HCT116 (cell line): Measurements from ENCODE around the gene FCER2. TPM values are rescaled to one million over a fixed set of nuclear protein-coding genes. Genes with fewer than 3 reads are reported as not detected.

Experiments used
- ATAC-seq: fragments of 200-7000 bp; cut with Tn5 transposase; 2 replicates; pipeline ENCODE4 v1.9.1; 2020; ENCODE audit warnings: mild to moderate bottlenecking, moderate library complexity
- Bru-seq: library from RNA; stranded (reverse); fragments of 400-500 nt; gene quantifications from one replicate; lab custom pipeline; 2021; lab: Mats Ljungman, UMichigan
- BruChase-seq, 2 experiments: library from RNA; stranded (reverse); fragments of 400-500 nt; gene quantifications; one replicate each; lab custom pipeline; 2021; lab: Mats Ljungman, UMichigan
- BruUV-seq: library from RNA; stranded (reverse); fragments of 400-500 nt; replicated peaks from 2 replicates; lab custom pipeline; 2021; lab: Mats Ljungman, UMichigan
- CTCF ChIA-PET: fragments of 300-600 bp; sonication (Branson Sonifier 250); formaldehyde crosslinking; loops from one replicate; lab custom pipeline; 2021; ENCODE audit warnings: antibody characterized with exemption; lab: Charles Lee
- POLR2A ChIA-PET: fragments of 300-600, 350-600 bp; sonication (Branson Sonifier 250); formaldehyde crosslinking; loops from one replicate; lab custom pipeline; 2021; ENCODE audit warnings: antibody characterized with exemption; lab: Charles Lee
- RAD21 ChIA-PET, 2 experiments: fragments of 300-600 bp; sonication (Branson Sonifier 250); formaldehyde crosslinking; loops; one replicate each; lab custom pipeline; 2023; ENCODE audit warnings: low total read pairs in 2 of 2; ENCODE audit not compliant: uncharacterized antibody in 2 of 2, unreplicated experiment in 2 of 2, low non-redundant PET in 1 of 2; lab: Charles Lee
- DNase-seq: peaks from one replicate; pipeline ENCODE4 v3.0.0-alpha.2; 2010; ENCODE audit warnings: low read depth, low spot score
- H2AFZ ChIP-seq: fragments of 200-600 bp; shearing (Covaris generic), sonication (generic); 2 replicates; pipeline ENCODE4 v1.6.1; 2017; ENCODE audit warnings: low read depth, mixed run types, mixed read lengths, antibody characterized with exemption, low read length; ENCODE audit not compliant: poor library complexity, severe bottlenecking
- H3K27ac ChIP-seq: 2 replicates; pipeline ENCODE4 v1.5.1; 2012; ENCODE audit warnings: low read depth, low read length
- H3K27me3 ChIP-seq: fragments of 200-600 bp; sonication (generic); 2 replicates; pipeline ENCODE4 v1.6.1; 2016; ENCODE audit warnings: mixed run types, low read length, mixed read lengths; ENCODE audit not compliant: insufficient read depth
- H3K36me3 ChIP-seq, 2 experiments: fragments of 200-500 bp in 1 of 2; fragments of 200-600 bp in 1 of 2; sonication (Bioruptor generic) in 1 of 2; sonication (generic) in 1 of 2; 2 replicates each; pipeline versions ENCODE4 v1.5.1 to v1.6.1; 2014 to 2016; ENCODE audit warnings: low read length in 2 of 2, inconsistent platforms in 1 of 2, mixed read lengths in 1 of 2, mixed run types in 1 of 2; ENCODE audit not compliant: insufficient read depth in 2 of 2, control insufficient read depth in 1 of 2
- H3K4me1 ChIP-seq, 2 experiments: fragments of 200-600 bp in 1 of 2; sonication (generic) in 1 of 2; 2 replicates each; pipeline versions ENCODE4 v1.5.1 to v1.6.1; 2012 to 2017; ENCODE audit warnings: low read length in 2 of 2, inconsistent platforms in 1 of 2, mild to moderate bottlenecking in 1 of 2, mixed read lengths in 1 of 2, mixed run types in 1 of 2, moderate library complexity in 1 of 2; ENCODE audit not compliant: insufficient read depth in 2 of 2, control insufficient read depth in 1 of 2
- H3K4me2 ChIP-seq: fragments of 200-600 bp; sonication (generic); 2 replicates; pipeline ENCODE4 v1.6.1; 2017; ENCODE audit warnings: mixed run types, low read length, mixed read lengths
- H3K4me3 ChIP-seq, 2 experiments: fragments of 200-600 bp in 1 of 2; sonication (generic) in 1 of 2; replicated peaks in 1 of 2; 2 replicates each; pipeline ENCODE4 v1.5.1; 2011 to 2016; ENCODE audit warnings: low read length in 2 of 2, control low read depth in 1 of 2, low read depth in 1 of 2, mild to moderate bottlenecking in 1 of 2, mixed read lengths in 1 of 2, mixed run types in 1 of 2
- H3K79me2 ChIP-seq: fragments of 200-600 bp; sonication (generic); 2 replicates; pipeline ENCODE4 v1.6.1; 2017; ENCODE audit warnings: mild to moderate bottlenecking, mixed run types, low read length, moderate library complexity, mixed read lengths; ENCODE audit not compliant: insufficient read depth
- H3K9ac ChIP-seq: fragments of 200-600 bp; sonication (generic); 2 replicates; pipeline ENCODE4 v1.6.1; 2016; ENCODE audit warnings: low read length, mixed read lengths
- H3K9me2 ChIP-seq: fragments of 200-600 bp; sonication (generic), shearing (Covaris generic); 2 replicates; pipeline ENCODE4 v1.6.1; 2017; ENCODE audit warnings: mixed run types, mild to moderate bottlenecking, moderate library complexity; ENCODE audit not compliant: insufficient read depth
- H3K9me3 ChIP-seq, 2 experiments: fragments of 200-500 bp in 1 of 2; fragments of 200-600 bp in 1 of 2; sonication (Bioruptor generic) in 1 of 2; sonication (generic) in 1 of 2; 2 replicates each; pipeline ENCODE4 v1.6.1; 2014 to 2017; ENCODE audit warnings: low read length in 2 of 2, mixed read lengths in 2 of 2, inconsistent platforms in 1 of 2, low read depth in 1 of 2, mild to moderate bottlenecking in 1 of 2, mixed run types in 1 of 2, moderate library complexity in 1 of 2; ENCODE audit not compliant: control insufficient read depth in 1 of 2, insufficient read depth in 1 of 2
- H4K20me1 ChIP-seq: fragments of 200-600 bp; sonication (generic), shearing (Covaris generic); 2 replicates; pipeline ENCODE4 v1.6.1; 2017; ENCODE audit warnings: mixed run types, mild to moderate bottlenecking, moderate library complexity; ENCODE audit not compliant: insufficient read depth
- FOSL1 ChIP-seq: IDR thresholded peaks from 2 replicates; pipeline ENCODE4 v1.6.1; 2012; ENCODE audit warnings: low read depth
- TCF7L2 ChIP-seq: IDR thresholded peaks from 2 replicates; pipeline ENCODE4 v1.7.0; 2011; ENCODE audit warnings: borderline replicate concordance, inconsistent platforms; ENCODE audit not compliant: insufficient read depth, insufficient read length; ENCODE audit errors: extremely low read depth
- YY1 ChIP-seq: IDR thresholded peaks from 2 replicates; pipeline ENCODE4 v1.6.1; 2011; ENCODE audit warnings: low read length, low read depth, moderate library complexity, mild to moderate bottlenecking; ENCODE audit not compliant: insufficient replicate concordance; ENCODE audit errors: extremely low read depth
- intact Hi-C: fragments of 100-400 bp; cut with micrococcal nuclease; formaldehyde crosslinking; loops from 2 replicates; pipeline ENCODE4 v1.10.0; 2022
- long read RNA-seq: library from polyadenylated mRNA; unstranded; transcript quantifications from one replicate; pipeline ENCODE4 v2.0.0, GENCODE V29; 2021; ENCODE audit not compliant: unreplicated experiment
- polyA plus RNA-seq: library from polyadenylated mRNA; unstranded; fragments of >200 nt; gene quantifications from 2 replicates; pipeline ENCODE4 v1.2.1, GENCODE V29; 2012; ENCODE audit warnings: missing spikeins
- total RNA-seq: library from RNA; stranded (reverse); gene quantifications from one replicate; pipeline ENCODE4 v1.2.1, GENCODE V29; 2021; ENCODE audit not compliant: unreplicated experiment
- TF ChIP-seq, protein P1 (sequence below): IDR thresholded peaks from 2 replicates; pipeline ENCODE4 v1.6.1; 2011; ENCODE audit warnings: mild to moderate bottlenecking, low read length, moderate library complexity; ENCODE audit not compliant: insufficient replicate concordance; ENCODE audit errors: extremely low read depth
- TF ChIP-seq, protein P2 (sequence below): IDR thresholded peaks from 2 replicates; pipeline ENCODE4 v1.6.1; 2012

FCER2 gene, protein sequence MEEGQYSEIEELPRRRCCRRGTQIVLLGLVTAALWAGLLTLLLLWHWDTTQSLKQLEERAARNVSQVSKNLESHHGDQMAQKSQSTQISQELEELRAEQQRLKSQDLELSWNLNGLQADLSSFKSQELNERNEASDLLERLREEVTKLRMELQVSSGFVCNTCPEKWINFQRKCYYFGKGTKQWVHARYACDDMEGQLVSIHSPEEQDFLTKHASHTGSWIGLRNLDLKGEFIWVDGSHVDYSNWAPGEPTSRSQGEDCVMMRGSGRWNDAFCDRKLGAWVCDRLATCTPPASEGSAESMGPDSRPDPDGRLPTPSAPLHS
- total RNA-seq (0.20 TPM), Bru-seq, nascent RNA (not detected), BruChase-seq, experiment 1, labeled RNA remaining after a 6-hour chase (not detected), BruChase-seq, experiment 2, labeled RNA remaining after a 2-hour chase (not detected)
- 0.13 TPM in 1 of 2 replicates, not detected in the other for polyA plus RNA-seq
- long read RNA-seq: 0 reads

DNA sequence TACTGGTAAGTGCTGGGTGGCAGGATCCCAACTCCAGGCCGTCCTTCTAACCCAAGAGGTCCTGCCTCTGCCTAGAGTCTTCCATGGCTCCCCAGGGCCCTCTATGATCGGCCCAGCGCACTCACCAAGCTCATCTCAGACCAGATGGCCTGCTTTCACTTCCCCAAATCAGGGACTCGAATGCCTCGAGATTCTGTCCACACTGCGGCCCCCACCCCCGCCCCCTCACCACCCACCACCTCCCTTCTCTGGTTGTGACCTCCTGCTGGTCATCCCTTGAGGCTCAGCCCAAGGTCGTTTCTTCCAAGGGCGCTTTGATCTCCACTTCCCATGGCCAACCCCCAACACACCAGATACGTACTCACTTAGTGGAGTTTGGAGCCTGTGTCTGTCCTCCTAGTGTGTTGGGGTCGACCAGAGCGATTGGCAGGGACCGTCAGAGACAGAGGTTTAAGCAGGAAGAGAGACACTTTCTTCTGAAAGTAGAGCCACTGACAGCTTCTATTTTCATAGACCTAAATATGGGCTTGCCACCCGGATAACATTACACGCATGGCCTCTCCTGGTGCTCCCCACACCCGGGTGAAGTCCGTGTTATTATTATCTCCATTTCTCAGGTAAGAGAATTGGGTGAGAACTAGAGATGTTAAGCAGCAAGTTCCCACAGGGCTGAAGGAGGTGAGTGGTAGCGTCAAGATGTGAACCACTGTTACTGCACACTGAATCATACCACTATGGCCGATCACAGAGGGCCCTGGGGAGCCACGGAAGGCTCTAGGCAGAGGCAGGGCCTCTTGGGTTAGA, at the start of gene FCER2:
TSS of gene FCER2 (minus strand) at position 478 of the 804 bp plus-strand sequence. CDS start 2,371 bp downstream, outside the sequence.
- H3K9me3 ChIP-seq: no peaks in the 10 kb centered on the region
- H3K4me2 ChIP-seq: no peak within 1 kb of the TSS

More for the DNA sequence above, at the start of gene FCER2:
- H4K20me1 ChIP-seq: no peaks in the 10 kb centered on the region
- H3K4me1 ChIP-seq: no peaks in the 10 kb centered on the region
- no peak for TF ChIP-seq FOSL1
- peak; percentile 14 for TF ChIP-seq TCF7L2
- TF ChIP-seq, protein P1, sequence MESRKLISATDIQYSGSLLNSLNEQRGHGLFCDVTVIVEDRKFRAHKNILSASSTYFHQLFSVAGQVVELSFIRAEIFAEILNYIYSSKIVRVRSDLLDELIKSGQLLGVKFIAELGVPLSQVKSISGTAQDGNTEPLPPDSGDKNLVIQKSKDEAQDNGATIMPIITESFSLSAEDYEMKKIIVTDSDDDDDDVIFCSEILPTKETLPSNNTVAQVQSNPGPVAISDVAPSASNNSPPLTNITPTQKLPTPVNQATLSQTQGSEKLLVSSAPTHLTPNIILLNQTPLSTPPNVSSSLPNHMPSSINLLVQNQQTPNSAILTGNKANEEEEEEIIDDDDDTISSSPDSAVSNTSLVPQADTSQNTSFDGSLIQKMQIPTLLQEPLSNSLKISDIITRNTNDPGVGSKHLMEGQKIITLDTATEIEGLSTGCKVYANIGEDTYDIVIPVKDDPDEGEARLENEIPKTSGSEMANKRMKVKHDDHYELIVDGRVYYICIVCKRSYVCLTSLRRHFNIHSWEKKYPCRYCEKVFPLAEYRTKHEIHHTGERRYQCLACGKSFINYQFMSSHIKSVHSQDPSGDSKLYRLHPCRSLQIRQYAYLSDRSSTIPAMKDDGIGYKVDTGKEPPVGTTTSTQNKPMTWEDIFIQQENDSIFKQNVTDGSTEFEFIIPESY: no peak
- no peak for TF ChIP-seq YY1
- TF ChIP-seq, protein P2, sequence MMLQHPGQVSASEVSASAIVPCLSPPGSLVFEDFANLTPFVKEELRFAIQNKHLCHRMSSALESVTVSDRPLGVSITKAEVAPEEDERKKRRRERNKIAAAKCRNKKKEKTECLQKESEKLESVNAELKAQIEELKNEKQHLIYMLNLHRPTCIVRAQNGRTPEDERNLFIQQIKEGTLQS: no peak
- TF ChIP-seq, all 23 proteins: peak for 1
- no peak within 1 kb of the TSS for H2AFZ ChIP-seq
- RAD21 ChIA-PET: no interaction called here
- DNase-seq (no peak), ATAC-seq (no peak)
- POLR2A ChIA-PET: no interaction called here
- no peaks in the 10 kb centered on the region for H3K79me2 ChIP-seq
- no peak within 1 kb of the TSS for H3K27ac ChIP-seq
- BruUV-seq: no TSS peak
- intact Hi-C loops: no loop called here
- no peak within 1 kb of the TSS for H3K4me3 ChIP-seq
- H3K36me3 ChIP-seq: no peaks in the 10 kb centered on the region
- peaks cover 11% of the 10 kb centered on the region; the same call in 1 of the 2 replicates for H3K27me3 ChIP-seq
- CTCF ChIA-PET: interaction anchor here (0.6 to 1.3 kb wide), 2 partner anchors 21 to 134 kb away, joined by 3 read pairs; partner anchors contain the start of gene TRAPPC5
- no peak within 1 kb of the TSS for H3K9ac ChIP-seq
- no peaks in the 10 kb centered on the region for H3K9me2 ChIP-seq
